GM12891 (cell line): ENCODE results near the gene KTI12.

ENCODE experiments used
- POLR2A ChIP-seq: IDR thresholded peaks from 2 replicates; pipeline ENCODE4 v1.6.1; 2011; ENCODE audit warnings: low read depth, low read length, control low read depth
- POLR2AphosphoS5 ChIP-seq: IDR thresholded peaks from 2 replicates; pipeline ENCODE4 v1.6.1; 2011; ENCODE audit warnings: low read depth, low read length, control low read depth
- SPI1 ChIP-seq: IDR thresholded peaks from 2 replicates; pipeline ENCODE4 v1.6.1; 2011; ENCODE audit warnings: low read depth, low read length, control low read depth

DNA sequence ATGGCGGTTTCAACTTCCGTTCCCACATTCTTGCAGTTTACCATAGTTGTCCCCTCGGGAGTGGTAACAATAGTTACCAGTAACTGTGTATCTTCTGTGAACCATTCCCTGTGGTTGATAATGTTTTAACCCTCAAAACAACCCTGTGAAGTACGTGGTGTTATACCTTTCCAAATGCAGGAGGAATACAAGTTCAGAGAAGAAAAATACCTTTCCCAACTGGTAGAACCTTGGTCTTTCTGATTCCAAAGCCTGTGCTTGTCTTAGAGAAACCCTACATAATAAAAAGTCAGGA is 23.3 kb upstream of the KTI12 start:
- no peak for TF ChIP-seq SPI1
- no peak for TF ChIP-seq POLR2A
- TF ChIP-seq POLR2AphosphoS5, result no peak
